HepG2 (cell line): ENCODE data around the gene ATP10A. TPM values are rescaled to one million over a fixed set of nuclear protein-coding genes. Genes with fewer than 3 reads are reported as not detected.
"Not testable (repeated sequence)": the region's sequence is repeated elsewhere in the genome, so short reads cannot be mapped to it uniquely, and the experiment has no call there.

Experiments
- ATAC-seq: fragments of 200-7000 bp; cut with Tn5 transposase; 3 replicates; pipeline ENCODE4 v1.9.1; 2020; ENCODE audit warnings: mild to moderate bottlenecking, moderate library complexity
- BruUV-seq: library from RNA; stranded (reverse); fragments of 400-500 nt; replicated peaks from 2 replicates; lab custom pipeline; 2021; lab: Mats Ljungman, UMichigan
- CTCF ChIA-PET: fragments of 300-600 bp; formaldehyde crosslinking; extraction: SDS; loops from one replicate; lab custom pipeline; 2021; ENCODE audit warnings: low total read pairs, inconsistent platforms, low intra/inter-chr PET ratio; lab: Yijun Ruan, JAX
- POLR2A ChIA-PET: fragments of 350-600 bp; sonication (Branson Sonifier 250); formaldehyde crosslinking; loops from one replicate; lab custom pipeline; 2020; ENCODE audit warnings: antibody characterized with exemption, inconsistent platforms; lab: Yijun Ruan, JAX
- DNase-seq: peaks from one replicate; pipeline ENCODE4 v3.0.0-alpha.2; 2015; ENCODE audit warnings: low spot score
- FAIRE-seq: peaks from 3 replicates; lab custom pipeline; 2011; peaks lifted over from hg19 to GRCh38; lab: Jason Lieb, UNC
- H2AFZ ChIP-seq: one replicate; pipeline ENCODE4 v1.6.1; 2011; ENCODE audit warnings: low read length, inconsistent platforms
- H3K27ac ChIP-seq: fragments of 300-600 bp; 3 replicates; pipeline ENCODE4 v1.8.0; 2011; ENCODE audit warnings: mixed run types, mild to moderate bottlenecking, mixed read lengths, low read length, inconsistent platforms; ENCODE audit not compliant: insufficient read depth; ENCODE audit errors: extremely low read length
- H3K27me3 ChIP-seq, 2 experiments: fragments of 200-600 bp in 1 of 2; 2 replicates in 1 of 2; 3 replicates in 1 of 2; pipeline versions ENCODE4 v1.6.0 to v1.8.0; 2011; ENCODE audit warnings: low read length in 2 of 2, mild to moderate bottlenecking in 2 of 2, moderate library complexity in 2 of 2, inconsistent platforms in 1 of 2; ENCODE audit not compliant: insufficient read depth in 2 of 2, control insufficient read depth in 1 of 2
- H3K36me3 ChIP-seq, 2 experiments: fragments of 200-600 bp in 1 of 2; replicated peaks in 1 of 2; 2 replicates in 1 of 2; 3 replicates in 1 of 2; pipeline versions ENCODE4 v1.5.1 to v1.8.0; 2011; ENCODE audit warnings: low read length in 2 of 2, inconsistent platforms in 1 of 2; ENCODE audit not compliant: insufficient read depth in 2 of 2, control insufficient read depth in 1 of 2
- H3K4me1 ChIP-seq: 2 replicates; pipeline ENCODE4 v1.5.1; 2012; ENCODE audit warnings: low read length, inconsistent platforms; ENCODE audit not compliant: insufficient read depth
- H3K4me2 ChIP-seq: 2 replicates; pipeline ENCODE4 v1.6.0; 2011; ENCODE audit warnings: low read depth, low read length, inconsistent platforms
- H3K4me3 ChIP-seq, 3 experiments: fragments of 200-600 bp in 1 of 3; sonication (generic), shearing (Covaris generic) in 1 of 3; replicated peaks in 1 of 3; 2 replicates each; pipeline ENCODE4 v1.5.1; 2011 to 2016; ENCODE audit warnings: low read length in 3 of 3, inconsistent platforms in 2 of 3, low read depth in 2 of 3, mild to moderate bottlenecking in 2 of 3, control low read depth in 1 of 3, mixed read lengths in 1 of 3; ENCODE audit not compliant: insufficient read depth in 1 of 3
- H3K79me2 ChIP-seq: one replicate; pipeline ENCODE4 v1.6.1; 2011; ENCODE audit warnings: low read length, inconsistent platforms; ENCODE audit not compliant: insufficient read depth
- H3K9ac ChIP-seq: 2 replicates; pipeline ENCODE4 v1.6.0; 2011; ENCODE audit warnings: mild to moderate bottlenecking, low read depth, low read length, inconsistent platforms; ENCODE audit not compliant: insufficient read depth
- H3K9me3 ChIP-seq: 2 replicates; pipeline ENCODE4 v1.5.1; 2012; ENCODE audit warnings: mild to moderate bottlenecking, low read length
- H4K20me1 ChIP-seq: 2 replicates; pipeline ENCODE4 v1.6.0; 2011; ENCODE audit warnings: inconsistent platforms, mild to moderate bottlenecking, low read length, moderate library complexity; ENCODE audit not compliant: insufficient read depth
- BCLAF1 ChIP-seq: fragments of 450-650 bp; IDR thresholded peaks from 2 replicates; pipeline ENCODE4 v1.6.1; 2017; ENCODE audit warnings: mild to moderate bottlenecking
- DPF2 ChIP-seq: sonication (generic); formaldehyde crosslinking; IDR thresholded peaks from 2 replicates; pipeline ENCODE4 v1.4.0; 2020; ENCODE audit warnings: mild to moderate bottlenecking, low read depth, missing genetic modification reagents, borderline replicate concordance
- EEA1 ChIP-seq: sonication (generic); formaldehyde crosslinking; IDR thresholded peaks from 2 replicates; pipeline ENCODE4 v1.5.1; 2020; ENCODE audit warnings: mild to moderate bottlenecking, missing genetic modification reagents, borderline replicate concordance
- FOXK2 ChIP-seq: fragments of 450-650 bp; IDR thresholded peaks from 2 replicates; pipeline ENCODE4 v1.6.1; 2016
- GFI1 ChIP-seq: sonication (generic); formaldehyde crosslinking; IDR thresholded peaks from 2 replicates; pipeline ENCODE4 v1.5.0; 2020; ENCODE audit warnings: missing genetic modification reagents, mild to moderate bottlenecking, borderline replicate concordance
- NFE2L1 ChIP-seq: sonication (generic); formaldehyde crosslinking; IDR thresholded peaks from 2 replicates; pipeline ENCODE4 v1.4.0; 2020; ENCODE audit warnings: missing genetic modification reagents, mild to moderate bottlenecking, borderline replicate concordance
- WGBS: methylation state at CpG from one replicate; pipeline ENCODE4 v1.1.6; 2017; ENCODE audit warnings: low lambda C conversion rate; 5-methylcytosine and 5-hydroxymethylcytosine counted together
- in situ Hi-C: cut with HindIII; loops from 2 replicates; pipeline ENCODE4 v1.10.0; 2017; ENCODE audit warnings: low pct_unique_long_range_greater_than_20kb; ENCODE audit not compliant: extremely low pct_ligation_motif_present
- intact Hi-C: fragments of 100-400 bp; cut with micrococcal nuclease; formaldehyde crosslinking; loops from one replicate; pipeline ENCODE4 v1.10.0; 2022; ENCODE audit not compliant: unreplicated experiment
- polyA plus RNA-seq, 8 experiments: library from polyadenylated mRNA; depleted of rRNA in 3 of 8; stranded (reverse) in 7 of 8; unstranded in 1 of 8; fragments of >200 nt; fragmentation: Illumina TruSeq in 4 of 8; extraction: Trizol in 4 of 8; gene quantifications; 2 replicates each; pipeline versions ENCODE4 v1.2.1 to v1.2.3, GENCODE V29; 2011 to 2016; ENCODE audit warnings: low read depth in 4 of 8, missing spikeins in 1 of 8, mixed read lengths in 1 of 8; ENCODE audit not compliant: insufficient read depth in 1 of 8
- total RNA-seq, 5 experiments: library from RNA; depleted of rRNA; stranded (reverse); fragments of >200 nt; fragmentation: Illumina TruSeq; extraction: Trizol; gene quantifications; 2 replicates each; pipeline ENCODE4 v1.2.3, GENCODE V29; 2016; ENCODE audit warnings: low read depth in 1 of 5
- TF ChIP-seq, protein P1 (sequence below): conservative IDR thresholded peaks from 2 replicates; pipeline ENCODE4 v1.6.1; 2018; ENCODE audit warnings: missing genetic modification reagents

Gene ATP10A
- total and polyA plus RNA-seq, 2 of the 13 experiments (the other 11 are each of a cell fraction or from before 2014, with no cell fraction given): 0.58 to 4.2 TPM

DNA sequence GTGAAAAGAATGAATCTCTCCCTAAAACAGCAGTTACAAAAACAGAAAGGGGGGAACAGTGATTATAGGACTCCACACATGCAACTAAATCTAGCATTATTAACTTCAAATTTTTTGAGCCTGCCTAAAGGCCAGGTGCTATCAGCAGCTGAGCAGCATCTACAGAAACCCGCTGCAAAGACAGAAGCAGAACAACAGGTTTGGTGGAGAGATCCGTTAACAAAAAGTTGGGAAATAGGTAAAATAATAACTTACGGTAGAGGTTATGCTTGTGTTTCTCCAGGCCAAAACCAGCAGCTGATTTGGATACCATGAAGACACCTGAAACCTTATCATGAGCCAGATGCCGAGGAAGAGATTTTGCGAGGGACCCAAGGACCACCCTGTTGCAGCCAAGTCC lies 222.7 kb downstream of the ATP10A start:
- CTCF ChIA-PET: no interaction called here
- H3K4me2 ChIP-seq: no peak overlapping the region
- FAIRE-seq: no peak
- in situ Hi-C loops (no loop called here), intact Hi-C loops (no loop called here)
- no peaks in the 10 kb centered on the region for H3K36me3 ChIP-seq
- no TSS peak for BruUV-seq
- H3K27me3 ChIP-seq: no peaks in the 10 kb centered on the region
- H3K79me2 ChIP-seq: no peaks in the 10 kb centered on the region
- DNase-seq: no peak
- no peak for ATAC-seq
- H4K20me1 ChIP-seq: no peaks in the 10 kb centered on the region
- H3K9ac ChIP-seq: no peak overlapping the region
- WGBS: 63% methylated on average over 5 of the region's 5 CpGs
- no peak for TF ChIP-seq BCLAF1
- no peak for TF ChIP-seq FOXK2
- no peak for TF ChIP-seq DPF2
- TF ChIP-seq, protein P1, sequence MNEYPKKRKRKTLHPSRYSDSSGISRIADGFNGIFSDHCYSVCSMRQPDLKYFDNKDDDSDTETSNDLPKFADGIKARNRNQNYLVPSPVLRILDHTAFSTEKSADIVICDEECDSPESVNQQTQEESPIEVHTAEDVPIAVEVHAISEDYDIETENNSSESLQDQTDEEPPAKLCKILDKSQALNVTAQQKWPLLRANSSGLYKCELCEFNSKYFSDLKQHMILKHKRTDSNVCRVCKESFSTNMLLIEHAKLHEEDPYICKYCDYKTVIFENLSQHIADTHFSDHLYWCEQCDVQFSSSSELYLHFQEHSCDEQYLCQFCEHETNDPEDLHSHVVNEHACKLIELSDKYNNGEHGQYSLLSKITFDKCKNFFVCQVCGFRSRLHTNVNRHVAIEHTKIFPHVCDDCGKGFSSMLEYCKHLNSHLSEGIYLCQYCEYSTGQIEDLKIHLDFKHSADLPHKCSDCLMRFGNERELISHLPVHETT (CRISPR knock-in tag): no peak
- no peak for TF ChIP-seq EEA1 (CRISPR knock-in tag)
- TF ChIP-seq GFI1: no peak
- no peak for TF ChIP-seq NFE2L1 (CRISPR knock-in tag)
- no peak overlapping the region for H3K4me3 ChIP-seq
- H3K27ac ChIP-seq: no peak overlapping the region
- H3K9me3 ChIP-seq: no peaks in the 10 kb centered on the region
- POLR2A ChIA-PET: no interaction called here
- no peak overlapping the region for H2AFZ ChIP-seq
- H3K4me1 ChIP-seq: peaks cover 26% of the 10 kb centered on the region

GRCh38 chr15:25636486-25636885 lies 226.6 kb downstream of the ATP10A start:
- H3K9ac ChIP-seq, H3K4me3 ChIP-seq, FAIRE-seq, in situ Hi-C loops, H3K27ac ChIP-seq, H3K9me3 ChIP-seq, DNase-seq, H4K20me1 ChIP-seq, H3K79me2 ChIP-seq, H3K36me3 ChIP-seq, POLR2A ChIA-PET, BruUV-seq, H3K27me3 ChIP-seq, CTCF ChIA-PET, H2AFZ ChIP-seq, intact Hi-C loops: not testable (repeated sequence)
- Histone ChIP-seq H3K4me2 (peak overlapping the region; percentile 42; the same call in 1 of the 2 replicates), H3K4me1 (peaks cover 17% of the 10 kb centered on the region)
- WGBS: under 1% methylated on average over 9 of the region's 9 CpGs
- ATAC-seq: peak; percentile 40
